Sciatic nerve (tissue), 2 donors: ENCODE measurements around the gene HSPA4. TPM values are rescaled to one million over a fixed set of nuclear protein-coding genes. Genes with fewer than 3 reads are reported as not detected.

Experiments used
- ATAC-seq: fragments of 200-7000 bp; cut with Tn5 transposase; one replicate; pipeline ENCODE4 v1.9.1; 2020; ENCODE audit warnings: mild to moderate bottlenecking, moderate library complexity
- DNase-seq: peaks from one replicate; pipeline ENCODE4 v3.0.0-alpha.2; 2020; ENCODE audit warnings: low spot score
- intact Hi-C: fragments of 100-400 bp; cut with DNase I; formaldehyde crosslinking; loops from one replicate; pipeline ENCODE4 v1.14.2; 2022
- total RNA-seq: library from RNA; stranded (reverse); fragmentation: NEBNext Ultra II Directional; extraction: Animal tissue kit (Norgen Biotek cat#: 25700); gene quantifications from one replicate; pipeline ENCODE4 v1.2.1, GENCODE V29; 2021
- donor health status: DM: no; HTN: no; CAD: no.
- donor health status: DM: no; HTN: no; CAD: no.

Gene HSPA4
- total RNA-seq, 1 donor from 2014 or later: 65.0 TPM

GRCh38 chr5:133142782-133143181 is 91.0 kb downstream of the HSPA4 start:
- ATAC-seq: no peak
- intact Hi-C loops: no loop called here
- DNase-seq: no peak

- no peak for ATAC-seq
- DNase-seq: no peak
- intact Hi-C loops: no loop called here
Measured at GRCh38 chr5:133144245-133144981, 92.6 kb downstream of the HSPA4 start.

- ATAC-seq: no peak
- DNase-seq: no peak
- intact Hi-C loops: no loop called here
Measured at GRCh38 chr5:133145436-133146170, 93.8 kb downstream of the HSPA4 start.

- DNase-seq: peak; percentile 80
- intact Hi-C loops: no loop called here
- ATAC-seq: peak; percentile 91
Measured at GRCh38 chr5:133147411-133147810, 95.6 kb downstream of the HSPA4 start.

- peak; percentile 63 for ATAC-seq
- DNase-seq: no peak
- intact Hi-C loops: no loop called here
Measured at GRCh38 chr5:133147815-133148567, 96.2 kb downstream of the HSPA4 start.

- intact Hi-C loops: no loop called here
- ATAC-seq (no peak), DNase-seq (no peak)
Measured at GRCh38 chr5:133149345-133149744, 97.5 kb downstream of the HSPA4 start.

- intact Hi-C loops: no loop called here
- no peak for DNase-seq
- ATAC-seq: no peak
Measured at GRCh38 chr5:133150909-133151544, 99.2 kb downstream of the HSPA4 start.

- no peak for DNase-seq
- intact Hi-C loops: no loop called here
- ATAC-seq: no peak
Measured at GRCh38 chr5:133154274-133155075, 102.7 kb downstream of the HSPA4 start.

GRCh38 chr5:133155326-133155969 is 103.6 kb downstream of the HSPA4 start:
- DNase-seq (no peak), ATAC-seq (no peak)
- intact Hi-C loops: no loop called here

Other genes with a start within 250 kb of the HSPA4 start
- 2.5 TPM for gene SOWAHA, start 238.7 kb upstream of the HSPA4 start, total RNA-seq
- 33.3 TPM for gene SHROOM1, start 221.4 kb upstream of the HSPA4 start, total RNA-seq
- gene GDF9, start 185.5 kb upstream of the HSPA4 start, total RNA-seq: 0.40 TPM
- gene UQCRQ, start 185.4 kb upstream of the HSPA4 start, total RNA-seq: 187 TPM
- gene LEAP2, start 178.3 kb upstream of the HSPA4 start, total RNA-seq: 2.9 TPM
- 88.6 TPM for gene AFF4, start 88.4 kb upstream of the HSPA4 start, total RNA-seq
- 15.0 TPM for gene ZCCHC10, start 25.5 kb upstream of the HSPA4 start, total RNA-seq